ENCODE measurements around the gene CHRNA7.

The CHRNA7 gene

DNA sequence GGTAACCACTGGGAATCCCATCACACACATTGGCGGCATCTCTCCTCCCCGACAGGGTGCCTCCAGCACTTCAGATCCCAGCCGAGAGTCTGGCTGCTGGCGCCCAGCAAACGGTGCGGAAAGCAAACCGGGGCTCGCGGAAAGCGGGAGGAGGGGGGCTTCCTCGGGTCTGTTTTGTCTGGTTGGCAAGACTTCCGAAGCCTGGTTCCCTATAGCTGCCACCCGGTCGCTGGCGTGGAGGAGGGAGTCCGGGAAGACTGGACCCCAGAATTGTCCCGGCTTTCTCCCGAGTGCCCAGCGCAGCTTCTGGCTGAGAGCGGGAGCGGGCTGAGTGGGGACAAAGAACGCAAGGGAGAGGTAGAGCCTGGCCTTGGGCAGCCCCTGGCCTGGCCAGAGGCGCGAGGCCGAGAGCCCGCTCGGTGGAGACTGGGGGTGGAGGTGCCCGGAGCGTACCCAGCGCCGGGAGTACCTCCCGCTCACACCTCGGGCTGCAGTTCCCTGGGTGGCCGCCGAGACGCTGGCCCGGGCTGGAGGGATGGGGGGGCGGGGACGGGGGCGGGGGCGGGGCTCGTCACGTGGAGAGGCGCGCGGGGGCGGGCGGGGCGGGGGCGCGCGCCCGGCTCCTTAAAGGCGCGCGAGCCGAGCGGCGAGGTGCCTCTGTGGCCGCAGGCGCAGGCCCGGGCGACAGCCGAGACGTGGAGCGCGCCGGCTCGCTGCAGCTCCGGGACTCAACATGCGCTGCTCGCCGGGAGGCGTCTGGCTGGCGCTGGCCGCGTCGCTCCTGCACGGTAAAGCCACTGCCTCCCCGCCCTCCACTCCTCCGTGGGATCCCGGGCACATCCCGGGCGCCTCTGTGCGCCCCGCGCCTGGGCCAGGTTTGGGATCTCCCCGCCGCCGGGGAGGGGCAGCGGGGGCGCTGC lies at the start of gene CHRNA7:
Gene CHRNA7 (plus strand): TSS at position 654 of the 920 bp plus-strand sequence. CDS start 80 bp downstream, at position 734.
- DNase-seq: no peak

DNA sequence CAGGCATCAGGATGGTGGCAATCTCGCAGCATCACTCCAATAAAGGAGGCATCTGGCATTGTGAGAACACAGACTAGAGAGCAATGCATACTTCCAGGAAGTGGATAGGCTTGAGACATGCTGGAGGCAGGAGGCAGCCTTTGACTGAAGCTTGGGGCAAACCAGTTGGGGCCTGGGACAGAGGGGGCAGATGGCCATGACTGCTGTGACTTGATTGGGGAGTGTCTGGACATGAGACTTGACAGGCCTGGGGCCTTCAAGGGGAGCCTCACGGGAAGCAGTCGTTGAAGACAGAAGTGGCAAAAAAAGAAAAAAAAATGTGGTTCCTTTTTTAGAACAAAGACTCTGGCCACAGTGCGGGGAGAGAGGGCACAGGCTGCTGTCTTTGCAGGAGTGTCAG lies 44.7 kb upstream of the CHRNA7 start:
- DNase-seq: no peak

DNA sequence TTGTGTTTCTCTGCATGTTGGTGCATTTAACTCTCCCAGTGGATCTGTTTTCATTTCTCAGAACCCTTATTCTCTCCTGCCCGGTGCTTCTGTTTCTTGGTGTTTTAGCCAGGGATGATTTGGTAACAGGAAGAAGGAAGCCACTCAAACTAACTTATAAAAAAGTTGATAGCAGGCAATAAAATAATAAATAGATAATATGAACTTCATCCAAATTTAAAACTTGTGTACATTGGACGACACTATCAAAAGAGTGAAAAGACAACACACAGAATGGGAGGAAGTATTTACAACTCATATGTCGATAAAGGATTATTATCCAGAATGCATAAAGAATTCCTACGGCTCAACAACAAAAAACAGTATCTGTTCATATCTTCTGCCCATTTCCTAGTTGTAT lies 37.3 kb upstream of the CHRNA7 start:
- DNase-seq: no peak

DNA sequence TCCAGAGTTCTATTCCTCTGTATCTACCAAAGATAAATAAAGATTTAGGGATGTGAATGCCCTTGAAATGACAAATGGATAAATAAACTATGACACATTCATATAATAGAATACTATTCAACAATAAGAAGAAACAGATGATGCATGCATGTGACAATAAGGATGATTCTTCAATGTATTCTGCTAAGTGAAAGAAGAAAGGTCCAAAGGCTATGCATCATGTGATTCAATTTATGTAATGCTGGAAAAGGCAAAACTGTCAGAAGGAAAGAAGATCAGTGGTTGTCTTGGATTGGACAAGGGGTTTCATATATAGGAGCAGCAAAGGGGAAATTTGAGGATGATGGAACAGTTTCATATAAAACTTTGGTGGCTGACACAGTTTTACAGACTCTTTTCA lies 32.6 kb upstream of the CHRNA7 start:
- DNase-seq: no peak

DNA sequence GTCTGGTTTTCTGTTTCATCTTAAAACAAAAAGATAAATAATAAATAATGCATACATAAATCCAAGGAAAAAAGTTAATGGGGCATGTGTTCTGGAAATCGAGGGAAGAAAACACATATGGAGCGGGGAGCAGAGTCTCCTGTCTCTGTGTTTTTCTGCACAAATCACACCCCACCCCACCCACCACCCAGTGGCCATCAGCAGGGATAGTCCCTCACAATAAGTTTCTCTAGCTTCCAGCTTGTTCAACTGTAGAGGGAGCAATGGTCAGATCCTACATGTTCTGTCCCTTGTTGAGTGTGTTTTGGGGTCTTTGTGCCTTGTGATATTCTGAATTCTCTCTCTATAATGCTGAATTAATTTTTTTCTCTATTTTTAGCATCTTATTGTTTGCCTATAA lies 26.8 kb upstream of the CHRNA7 start:
- no peak for DNase-seq

DNA sequence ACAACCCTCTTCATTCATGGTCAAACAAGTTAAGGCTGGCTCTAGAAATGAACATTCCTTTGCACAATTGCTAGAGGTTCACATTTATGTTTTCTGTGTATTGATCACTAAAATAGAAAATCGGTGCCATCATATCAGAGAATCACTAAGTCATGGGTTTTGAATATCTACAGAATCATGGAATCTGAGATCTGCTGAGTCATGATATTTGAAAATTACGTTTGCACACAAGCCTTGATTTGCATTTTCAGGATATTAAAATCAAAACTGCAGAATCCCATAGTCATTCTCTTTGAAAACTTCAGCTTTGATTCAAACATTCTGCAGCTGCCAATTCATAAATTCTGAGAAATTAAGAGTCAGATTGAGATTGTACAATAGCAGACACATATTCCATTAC lies 26.1 kb upstream of the CHRNA7 start:
- DNase-seq: no peak

DNA sequence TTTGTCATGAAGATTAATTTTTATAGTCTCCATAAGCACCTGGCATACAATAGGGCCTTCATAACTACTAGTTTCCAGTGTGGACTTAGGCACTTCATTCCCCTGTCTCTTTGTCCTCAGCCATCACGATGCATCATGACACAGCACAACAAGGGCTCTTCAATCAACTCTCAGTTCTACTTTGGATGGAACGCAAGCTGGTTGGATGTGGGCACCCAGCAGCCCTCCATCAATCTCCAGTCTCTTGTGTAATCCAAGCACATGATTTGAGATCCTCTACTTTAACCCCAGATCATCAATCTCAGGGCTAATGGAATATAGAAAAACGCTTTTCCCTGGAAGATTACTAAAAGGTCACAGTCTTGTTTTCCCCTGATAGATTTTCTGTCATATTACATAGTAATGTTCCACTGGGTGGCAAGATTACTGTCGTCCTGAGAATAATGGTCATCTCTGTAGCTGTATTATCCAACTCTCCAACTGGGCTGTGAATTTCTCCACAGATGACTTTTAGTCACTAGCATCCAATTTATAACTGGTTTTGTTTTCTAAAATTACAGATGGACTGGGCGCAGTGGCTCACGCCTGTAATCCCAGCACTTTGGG lies 22.9 kb upstream of the CHRNA7 start:
- no peak for DNase-seq

DNA sequence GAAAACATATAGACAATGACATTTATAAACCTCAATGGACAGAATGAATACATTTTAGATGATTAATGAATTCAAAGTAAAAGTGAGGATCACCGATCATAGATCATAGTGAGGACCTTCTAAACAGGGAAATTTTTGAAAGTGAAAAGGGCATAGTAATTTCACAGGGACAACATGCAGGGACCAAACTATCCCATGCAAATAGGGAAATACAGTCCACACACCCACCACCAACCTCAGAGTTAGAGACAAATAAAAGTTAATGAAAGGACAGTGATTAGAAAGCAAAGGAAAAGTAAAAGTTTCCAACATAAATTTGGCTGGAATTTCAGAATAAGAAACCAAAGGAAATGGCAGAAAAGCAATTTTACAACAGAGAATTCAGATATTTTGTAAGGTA lies 15.4 kb upstream of the CHRNA7 start:
- DNase-seq: no peak

DNA sequence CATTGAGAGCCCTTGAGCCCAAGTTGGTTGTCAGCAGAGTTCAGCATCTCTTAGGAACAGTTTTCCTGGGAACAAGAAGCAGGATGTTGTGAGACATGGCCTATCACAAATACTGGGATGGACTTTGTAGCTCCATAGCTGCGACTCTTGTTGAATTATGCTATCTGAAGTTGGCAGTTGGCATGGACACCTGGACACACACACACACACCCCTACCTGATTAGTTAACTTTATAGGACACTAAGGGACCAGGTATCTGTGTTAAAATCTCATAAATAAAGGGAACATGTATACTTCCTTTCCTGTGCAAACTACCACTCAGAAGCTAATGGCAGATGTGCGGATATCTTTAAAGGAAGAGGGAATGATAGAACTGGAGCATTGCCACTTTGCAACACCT lies 10.2 kb upstream of the CHRNA7 start:
- DNase-seq: no peak

DNA sequence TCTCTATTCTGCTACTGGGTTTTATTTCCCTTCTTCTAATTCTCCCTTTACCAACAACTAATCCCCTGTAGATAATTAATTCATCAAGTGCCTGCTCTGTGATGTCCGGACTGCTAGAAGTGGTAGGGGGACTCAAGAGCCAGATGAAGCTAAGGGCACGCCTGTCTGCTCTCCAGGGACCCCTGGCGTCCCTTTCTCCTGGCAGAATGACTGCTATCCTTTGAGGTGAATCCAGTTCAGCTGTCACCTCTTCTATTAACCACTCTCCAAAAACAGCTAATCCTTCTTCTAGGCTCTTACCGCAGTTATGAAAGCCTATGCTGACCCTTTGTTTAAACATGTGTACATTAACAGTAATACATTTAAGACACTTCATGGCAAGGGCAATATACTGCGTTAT lies 1.4 kb upstream of the CHRNA7 start:
- DNase-seq: no peak

DNA sequence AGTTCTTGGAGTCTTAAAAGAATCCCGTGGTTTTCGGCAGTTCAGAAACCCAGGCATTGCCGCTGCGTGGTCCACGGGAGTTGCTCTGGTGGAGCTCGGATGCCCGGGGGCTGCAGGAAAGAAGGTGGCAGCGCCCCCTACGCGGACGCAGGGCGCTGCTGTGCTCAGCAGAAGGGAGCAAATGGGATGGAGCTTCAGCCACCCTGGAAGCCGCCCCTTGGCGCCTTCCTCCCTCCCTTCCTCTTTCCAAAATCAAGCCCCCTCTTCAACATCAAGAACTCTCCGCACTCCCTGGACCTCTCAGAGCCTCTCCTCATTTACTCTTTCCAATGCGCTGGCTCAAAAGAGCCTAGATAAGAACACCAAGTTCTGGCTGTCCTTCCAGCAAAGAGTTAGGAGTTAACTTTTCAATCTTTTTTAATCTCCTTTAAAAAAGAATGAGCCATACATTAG lies 880 bp upstream of the CHRNA7 start:
- DNase-seq: no peak

DNA sequence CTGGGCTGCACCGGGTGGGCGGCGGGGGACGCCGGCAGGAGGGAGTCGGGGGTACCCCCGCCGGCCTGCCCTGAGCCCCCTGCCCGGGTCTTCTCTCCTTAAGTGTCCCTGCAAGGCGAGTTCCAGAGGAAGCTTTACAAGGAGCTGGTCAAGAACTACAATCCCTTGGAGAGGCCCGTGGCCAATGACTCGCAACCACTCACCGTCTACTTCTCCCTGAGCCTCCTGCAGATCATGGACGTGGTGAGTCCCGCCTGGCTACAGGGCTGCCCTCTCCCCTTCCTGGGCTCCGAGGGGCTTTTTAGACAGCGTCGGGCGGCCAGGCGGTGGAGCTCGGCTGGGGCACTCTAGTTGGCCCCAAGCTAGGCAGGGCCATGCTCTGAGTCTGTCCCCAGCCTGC lies 480 bp downstream of the CHRNA7 start:
- no peak for DNase-seq

DNA sequence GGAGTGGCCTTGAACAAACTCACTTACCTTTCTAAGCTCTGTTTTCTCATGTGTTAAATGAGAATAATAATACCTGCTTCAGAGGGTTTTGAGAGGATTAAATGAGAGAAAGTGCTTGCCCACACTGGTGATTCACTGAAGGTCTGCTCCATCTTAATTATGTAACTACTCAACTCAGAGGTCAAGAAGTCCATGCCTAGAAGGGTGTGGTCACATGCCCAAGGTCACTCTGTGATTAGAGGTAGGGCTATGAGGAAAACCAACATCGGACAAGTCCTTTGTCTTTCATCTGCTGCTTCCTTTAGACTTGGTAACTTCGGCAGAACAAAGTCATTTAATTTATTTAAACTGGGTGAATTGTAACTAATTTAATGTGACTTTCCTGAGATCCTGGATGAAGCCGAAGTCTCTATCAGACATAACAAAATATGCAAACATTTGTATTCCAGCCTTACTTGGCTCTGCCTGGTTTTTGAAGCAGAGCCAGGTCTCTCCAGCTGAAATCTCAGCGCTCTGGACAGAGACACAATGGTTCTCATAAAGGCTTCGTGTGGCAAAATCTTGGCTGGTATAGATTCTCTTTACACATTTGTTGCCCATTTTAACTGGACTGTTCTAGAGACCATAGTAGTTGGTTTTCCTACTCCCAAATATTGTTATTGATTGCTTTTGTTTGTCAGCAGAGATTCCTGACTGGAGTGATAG lies 3.0 kb downstream of the CHRNA7 start:
- no peak for DNase-seq

DNA sequence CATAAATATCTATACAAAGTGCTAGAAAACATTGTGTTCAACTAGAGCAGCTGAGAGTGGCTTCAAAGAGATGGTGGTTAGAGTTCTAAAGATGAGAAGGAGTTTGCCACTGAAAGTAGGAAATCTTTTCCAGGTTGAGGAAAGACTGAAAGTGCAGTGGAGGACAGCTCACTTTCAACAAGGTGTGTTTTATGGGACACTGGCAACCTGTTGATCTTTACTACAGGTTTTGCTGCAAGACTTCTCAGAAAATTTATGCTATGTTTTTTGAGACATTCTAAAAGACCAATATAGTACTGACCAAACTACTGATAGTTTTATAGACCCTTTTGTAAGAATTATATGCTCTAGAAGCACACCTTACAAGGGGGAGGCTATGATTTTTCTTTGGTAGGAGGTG lies 3.8 kb downstream of the CHRNA7 start:
- no peak for DNase-seq

DNA sequence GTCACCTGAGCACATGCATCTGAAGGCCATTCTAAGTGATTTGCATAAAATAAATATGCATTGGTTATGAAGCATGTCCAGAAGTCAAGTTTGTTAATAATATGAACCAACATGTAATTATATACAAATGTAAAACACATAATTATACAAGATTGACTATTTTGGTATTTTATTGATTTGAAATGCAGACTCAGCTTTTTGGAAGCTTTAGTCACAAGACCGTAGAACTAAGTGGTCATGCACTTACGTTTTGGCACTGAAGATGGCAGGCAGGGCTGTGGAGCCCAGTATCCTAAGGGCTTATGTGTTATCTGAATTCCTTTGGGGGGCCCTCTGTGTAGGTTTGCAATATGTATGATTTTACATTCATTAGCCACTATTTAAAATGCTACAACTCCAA lies 5.0 kb downstream of the CHRNA7 start:
- DNase-seq: no peak

DNA sequence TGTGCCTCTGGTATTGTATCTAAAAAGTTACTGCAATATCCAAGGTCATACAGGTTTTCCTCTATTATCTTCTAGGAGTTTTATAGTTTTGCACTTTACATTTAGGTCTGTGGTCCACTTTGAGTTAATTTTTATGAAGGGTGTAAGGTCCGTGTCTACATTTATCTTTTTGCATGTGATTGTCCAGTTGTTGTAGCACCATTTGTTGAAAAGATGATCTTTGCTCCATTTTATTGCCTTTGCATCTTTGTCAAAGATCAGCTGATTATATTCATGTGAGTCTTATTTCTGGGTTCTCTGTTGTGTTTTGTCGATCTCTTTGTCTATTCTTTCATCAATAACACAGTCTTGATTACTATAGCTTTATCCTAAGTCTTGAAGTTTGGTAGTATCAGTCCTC lies 6.7 kb downstream of the CHRNA7 start:
- no peak for DNase-seq

DNA sequence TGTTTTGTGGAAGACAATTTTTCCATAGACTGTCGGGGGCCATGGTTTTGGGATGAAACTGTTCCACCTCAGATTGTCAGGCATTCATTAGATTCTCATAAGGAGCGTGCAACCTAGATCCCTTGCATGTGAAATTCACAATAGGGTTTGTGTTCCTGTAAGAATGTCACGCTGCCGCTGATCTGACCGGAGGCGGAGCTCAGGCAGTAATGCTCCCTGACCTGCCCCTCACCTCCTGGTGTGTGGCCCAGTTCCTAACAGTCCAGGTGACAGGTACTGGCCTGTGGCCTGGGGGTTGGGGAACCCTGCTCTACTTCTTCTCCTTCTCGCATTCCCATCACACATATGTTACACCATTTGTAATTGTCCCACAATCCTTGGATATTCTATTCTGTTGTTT lies 11.0 kb downstream of the CHRNA7 start:
- DNase-seq: no peak

DNA sequence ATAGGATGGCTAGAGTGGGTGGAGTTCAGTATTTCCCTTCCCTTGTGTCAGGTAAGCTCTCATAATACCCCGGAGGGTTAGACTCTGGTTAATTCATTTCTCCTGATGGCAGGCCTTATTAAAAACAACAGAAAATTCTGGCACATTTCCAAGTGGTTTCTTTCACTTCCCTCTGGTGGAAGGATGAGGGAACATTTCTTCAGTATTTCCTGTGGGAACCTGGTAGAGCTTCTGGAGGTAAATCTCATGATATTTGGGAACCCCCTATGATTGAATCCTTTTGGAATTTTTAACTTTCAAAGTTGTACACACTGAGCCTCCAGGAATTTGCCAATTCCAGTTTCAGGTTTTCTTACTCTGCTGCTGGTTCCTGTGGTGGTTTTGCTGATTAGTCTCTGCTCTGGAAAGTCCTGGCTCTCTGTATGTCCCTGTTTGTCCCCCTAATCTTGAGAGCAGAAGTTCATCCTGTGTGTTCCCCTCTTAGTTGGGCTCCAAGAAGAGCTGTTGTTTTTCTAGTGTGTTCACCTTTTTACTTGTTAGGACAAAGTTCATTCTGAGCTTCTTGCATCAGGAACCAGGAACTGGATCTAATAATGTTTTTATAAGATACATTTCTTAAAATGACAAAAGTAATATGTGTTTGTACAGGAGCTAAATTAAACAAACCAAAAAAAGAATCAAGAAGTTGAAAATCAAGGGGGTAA lies 12.1 kb downstream of the CHRNA7 start:
- DNase-seq: peak in 1 of 2 donors; percentile 19

DNA sequence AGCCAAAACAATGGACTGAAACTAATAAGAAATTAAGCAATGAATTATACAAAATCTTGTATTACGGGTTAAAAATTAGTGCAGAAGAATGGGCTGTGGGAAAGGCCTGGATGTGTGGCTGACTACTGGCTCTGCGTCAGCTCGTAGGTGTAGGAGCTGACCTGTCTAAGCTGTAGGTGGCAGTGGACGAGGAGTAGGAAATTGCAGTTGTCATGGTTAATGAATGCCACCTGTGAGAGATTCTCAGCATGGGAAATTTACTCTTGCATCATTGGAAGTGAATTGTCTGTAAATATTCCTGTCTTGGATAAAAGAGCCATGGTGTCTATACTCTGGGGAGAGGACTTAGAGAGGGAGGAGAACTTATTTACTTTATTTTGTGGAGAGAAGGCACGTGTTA lies 23.4 kb downstream of the CHRNA7 start:
- DNase-seq: no peak

DNA sequence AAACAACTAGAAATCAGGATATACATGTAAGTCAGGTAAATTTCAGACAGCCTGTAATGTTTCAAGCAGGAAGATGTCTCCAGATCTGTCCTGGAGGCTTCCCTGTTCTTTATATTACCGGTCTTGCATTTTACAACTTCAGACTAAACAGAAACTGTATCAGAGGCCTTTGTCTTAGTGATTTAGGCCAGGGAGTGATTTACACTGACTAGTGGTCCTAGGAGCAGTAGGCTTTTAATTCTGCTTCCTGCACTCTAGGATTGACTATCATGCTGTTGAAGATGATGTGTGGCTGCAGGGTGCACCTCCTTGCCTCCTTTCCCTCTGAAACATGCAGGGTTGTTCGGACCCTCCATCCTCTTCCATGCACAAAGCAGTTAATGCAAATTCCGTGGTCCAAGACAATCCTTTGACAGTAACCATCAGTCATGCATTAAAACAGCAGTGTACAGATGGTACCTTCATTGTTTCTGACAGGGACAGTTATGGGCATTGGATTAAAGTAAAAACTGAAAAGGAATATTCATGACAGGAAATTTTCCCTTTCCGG lies 27.6 kb downstream of the CHRNA7 start:
- no peak for DNase-seq

DNA sequence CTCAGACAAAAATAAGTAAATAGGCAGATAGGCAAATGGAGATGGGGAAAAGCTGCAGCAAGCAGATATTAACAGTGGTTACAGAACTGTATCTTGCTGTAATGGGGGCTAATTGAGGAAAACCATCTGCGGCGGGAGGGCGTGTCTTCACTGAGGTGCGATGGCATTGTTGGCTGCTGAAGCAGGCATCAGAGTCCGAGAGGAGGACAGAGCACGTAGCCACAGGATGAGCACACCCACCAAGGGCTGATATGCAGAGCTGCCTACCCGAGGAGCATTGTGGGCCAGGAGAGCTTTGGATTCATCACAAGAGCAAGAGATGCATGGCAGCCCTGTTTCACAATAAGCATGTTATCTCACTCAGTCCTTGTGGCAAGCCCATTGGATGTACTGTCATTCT lies 30.4 kb downstream of the CHRNA7 start:
- DNase-seq: no peak

DNA sequence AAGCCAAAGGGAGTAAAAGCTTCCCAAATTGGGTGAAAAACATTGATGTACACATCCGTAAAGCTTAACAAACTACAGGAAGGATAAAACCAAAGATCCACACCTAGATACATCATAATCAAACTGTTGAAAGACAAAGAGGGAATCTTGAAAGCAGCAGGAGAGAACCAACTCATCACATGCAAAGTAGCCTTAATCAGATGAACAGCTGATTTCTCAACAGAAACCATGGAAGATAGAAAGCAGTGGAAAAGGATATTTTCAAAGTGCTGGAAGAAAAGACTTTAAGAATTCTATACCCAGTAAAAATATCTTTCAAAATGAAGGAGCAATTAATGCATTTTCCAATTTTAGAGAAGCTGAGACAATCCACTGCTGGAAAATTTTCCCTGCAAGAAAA lies 36.8 kb downstream of the CHRNA7 start:
- no peak for DNase-seq

DNA sequence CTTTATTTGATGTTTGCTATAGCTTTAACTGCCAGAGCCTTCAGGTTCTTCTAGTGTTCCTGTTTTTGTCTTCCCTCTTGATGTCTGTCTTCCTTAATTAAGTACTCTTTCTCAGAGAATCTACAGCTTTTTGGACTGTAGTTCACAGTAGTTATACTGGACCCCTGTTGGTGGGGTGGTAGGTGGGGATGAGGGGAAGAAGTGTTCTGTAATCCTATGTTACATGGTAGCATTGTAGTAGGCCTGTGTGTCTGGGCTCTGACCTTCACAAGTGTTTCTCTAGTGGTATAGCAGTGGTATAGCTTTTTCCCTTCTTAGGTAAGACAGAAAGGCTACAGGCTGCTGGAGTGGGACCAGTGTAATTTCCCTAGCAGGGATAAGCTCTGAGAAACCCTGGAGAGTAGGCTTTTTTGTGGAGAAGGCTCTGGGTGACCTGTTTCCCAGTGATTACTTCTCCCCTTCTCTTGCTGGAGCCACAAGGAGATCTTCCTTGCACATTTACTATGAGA lies 59.6 kb downstream of the CHRNA7 start:
- DNase-seq: no peak

Data from inflammatory macrophage treated with lipopolysaccharide for 1 hour (primary cell).